Measurements from ENCODE around the gene ADCY4.

The ADCY4 gene

GRCh38 chr14:24314377-24315193, 20.3 kb downstream of the ADCY4 start:
- DNase-seq, result no peak

GRCh38 chr14:24313913-24314312, 21.0 kb downstream of the ADCY4 start:
- no peak for DNase-seq

- DNase-seq, result no peak
These were observed 21.9 kb downstream of the ADCY4 start for GRCh38 chr14:24312736-24313507.

GRCh38 chr14:24311837-24312615, 22.8 kb downstream of the ADCY4 start:
- no peak for DNase-seq

- no peak for DNase-seq
These were observed 23.9 kb downstream of the ADCY4 start, which contains the start of gene LTB4R for GRCh38 chr14:24310646-24311604. LTB4R (plus strand) TSS chr14:24311502; CDS start chr14:24315652, 4,150 bp downstream.

GRCh38 chr14:24310265-24310645, 24.6 kb downstream of the ADCY4 start:
- no peak for DNase-seq

- no peak for DNase-seq
These were observed 25.2 kb downstream of the ADCY4 start, which contains the start of gene LTB4R2 for GRCh38 chr14:24309538-24310264. LTB4R2 (plus strand) TSS chr14:24310140; CDS start chr14:24310665, 525 bp downstream.

- DNase-seq, result no peak
These were observed 26.3 kb downstream of the ADCY4 start for GRCh38 chr14:24308342-24309124.

GRCh38 chr14:24307575-24308341, 27.1 kb downstream of the ADCY4 start, which contains the start of gene CIDEB:
CIDEB (minus strand) TSS chr14:24307977; CDS start chr14:24307858, 119 bp downstream.
- peak in 1 of 2 experiments; percentile 46 for DNase-seq

GRCh38 chr14:24307156-24307574, 27.7 kb downstream of the ADCY4 start:
- no peak for DNase-seq

- no peak for DNase-seq
These were observed 30.9 kb downstream of the ADCY4 start for GRCh38 chr14:24304019-24304387.

- DNase-seq, result no peak
These were observed 34.4 kb downstream of the ADCY4 start for GRCh38 chr14:24300326-24300980.

GRCh38 chr14:24299255-24300191, 35.3 kb downstream of the ADCY4 start, which contains the start of the genes DHRS1 and NOP9:
DHRS1 (minus strand) TSS chr14:24299780; CDS start chr14:24299106, 674 bp downstream.
NOP9 (plus strand) TSS chr14:24299850; CDS start chr14:24299955, 105 bp downstream.
- peak; percentile 78 for DNase-seq

- peak in 1 of 2 experiments; percentile 25 for DNase-seq
These were observed 36.0 kb downstream of the ADCY4 start for GRCh38 chr14:24298892-24299254.

- DNase-seq, result peak in 1 of 2 experiments; percentile 65
These were observed 37.5 kb downstream of the ADCY4 start for GRCh38 chr14:24297190-24297964.

- DNase-seq, result peak in 1 of 2 experiments; percentile 51
These were observed 38.3 kb downstream of the ADCY4 start for GRCh38 chr14:24296341-24297157.
